ENCODE results near the gene IL1RN.

- TF ChIP-seq EP300 (IDR thresholded peaks at IDR 0.05) (no peak), CTCF (IDR thresholded peaks at IDR 0.05) (no peak), POLR2AphosphoS5 (IDR thresholded peaks at IDR 0.05) (no peak)
These were observed 23.3 kb upstream of the IL1RN start for GRCh38 chr2:113104054-113104611.
